HG02938 (cell line): ENCODE results near the gene SUSD2.
"Not testable (repeated sequence)": the region's sequence is repeated elsewhere in the genome, so short reads cannot be mapped to it uniquely, and the experiment has no call there.

Experiments
- ATAC-seq: cut with Tn5 transposase; IDR thresholded peaks from one replicate; pipeline ENCODE4 v1.9.1; 2021; ENCODE audit warnings: mild to moderate bottlenecking, moderate library complexity; ENCODE audit not compliant: unreplicated experiment

SUSD2 gene

GRCh38 chr22:24171822-24172221 lies 9.5 kb upstream of the SUSD2 start:
- no peak for ATAC-seq

DNA sequence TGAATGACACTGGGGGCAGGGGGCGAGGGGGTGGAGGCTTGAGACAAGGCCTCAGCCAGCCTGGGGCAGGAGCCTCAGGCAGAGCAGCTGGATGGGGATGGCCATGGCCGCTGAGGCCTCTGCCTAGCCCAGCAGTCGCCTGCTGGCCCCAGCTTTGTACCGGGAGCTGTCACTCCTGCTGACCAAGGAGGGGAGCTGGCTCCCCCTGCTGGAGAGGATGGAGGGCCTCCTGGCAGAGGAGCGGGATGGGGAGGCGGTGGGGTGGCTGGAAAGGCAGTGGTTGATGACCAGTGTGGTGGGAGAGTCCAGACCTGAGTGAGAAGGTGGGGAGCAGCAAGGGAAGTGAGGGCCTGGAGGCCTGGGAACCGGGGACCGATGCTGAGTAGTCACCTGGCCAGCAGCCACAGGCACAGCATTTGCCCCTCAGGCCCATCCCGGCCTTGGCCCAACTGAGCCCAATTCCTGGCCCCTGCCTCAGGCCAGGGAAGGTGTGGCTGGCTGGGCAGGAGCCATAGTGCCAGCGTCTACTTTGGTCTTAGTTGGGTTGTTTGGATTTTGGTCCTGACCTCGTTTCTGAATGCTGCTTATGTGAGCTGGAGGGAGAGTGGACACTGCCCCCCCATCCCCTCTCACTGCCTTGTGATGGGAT lies 6.0 kb upstream of the SUSD2 start:
- no peak for ATAC-seq

DNA sequence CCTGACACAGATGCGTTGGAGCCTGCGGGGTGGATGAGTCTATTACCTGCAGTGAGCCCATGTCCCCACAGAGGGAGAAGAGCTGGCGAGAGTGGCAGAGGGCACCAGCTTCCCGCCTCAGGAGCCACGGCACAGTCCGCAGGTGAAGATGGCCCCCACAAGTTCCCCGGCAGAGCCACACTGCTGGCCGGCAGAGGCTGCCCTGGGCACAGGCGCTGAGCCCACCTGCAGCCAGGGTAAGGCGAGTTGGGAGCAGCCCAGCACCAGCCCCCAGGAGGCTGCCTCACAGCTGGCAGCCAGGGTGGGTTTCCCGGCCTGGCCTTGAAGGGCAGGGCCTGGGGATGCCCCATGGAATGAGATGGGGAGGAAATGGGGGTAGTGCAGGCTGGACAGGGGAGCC lies 5.2 kb upstream of the SUSD2 start:
- no peak for ATAC-seq

- ATAC-seq: no peak
These were observed 4.7 kb upstream of the SUSD2 start for GRCh38 chr22:24176630-24177029.

DNA sequence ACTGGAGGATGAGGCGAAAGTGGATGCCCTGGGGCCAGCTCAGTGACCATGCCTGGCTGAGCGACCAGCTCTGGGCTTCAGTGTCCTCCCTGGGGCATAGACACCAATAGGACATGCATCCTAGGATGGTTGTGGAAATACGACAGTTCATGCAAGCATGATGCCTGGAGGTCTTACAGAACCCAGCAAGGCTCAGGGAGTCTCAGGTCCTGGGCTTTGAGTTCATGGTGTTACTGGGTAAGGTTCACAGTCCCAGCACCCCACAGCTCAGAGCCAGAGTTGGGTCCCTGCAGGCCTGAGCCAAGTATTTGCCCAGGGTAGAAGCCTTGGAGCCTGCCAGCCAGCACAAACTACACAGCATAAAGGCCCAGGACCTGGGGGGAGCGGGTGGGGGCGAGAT lies 4.2 kb upstream of the SUSD2 start:
- ATAC-seq: no peak

GRCh38 chr22:24177456-24177855 lies 3.8 kb upstream of the SUSD2 start:
- ATAC-seq: no peak

DNA sequence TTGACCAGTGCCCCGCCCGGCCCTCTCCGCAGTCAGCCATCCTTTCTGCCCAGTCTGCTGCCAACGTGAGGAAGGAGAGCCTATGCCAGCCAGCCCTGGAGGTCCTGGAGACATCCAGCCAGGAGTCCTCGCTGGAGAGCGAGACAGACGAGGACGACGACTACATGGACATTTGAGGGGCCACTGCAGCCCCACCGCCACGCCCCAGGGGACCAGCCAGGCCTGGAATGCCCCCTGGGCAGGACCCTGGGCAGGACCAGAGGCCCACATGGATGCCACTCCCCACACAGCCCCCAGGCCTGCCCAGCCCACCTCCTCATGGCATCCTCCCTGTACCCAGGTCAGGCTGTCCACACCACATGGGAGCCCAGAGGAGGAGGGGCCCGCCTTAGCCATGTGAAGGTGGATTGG lies 3.3 kb upstream of the SUSD2 start:
- ATAC-seq: no peak

DNA sequence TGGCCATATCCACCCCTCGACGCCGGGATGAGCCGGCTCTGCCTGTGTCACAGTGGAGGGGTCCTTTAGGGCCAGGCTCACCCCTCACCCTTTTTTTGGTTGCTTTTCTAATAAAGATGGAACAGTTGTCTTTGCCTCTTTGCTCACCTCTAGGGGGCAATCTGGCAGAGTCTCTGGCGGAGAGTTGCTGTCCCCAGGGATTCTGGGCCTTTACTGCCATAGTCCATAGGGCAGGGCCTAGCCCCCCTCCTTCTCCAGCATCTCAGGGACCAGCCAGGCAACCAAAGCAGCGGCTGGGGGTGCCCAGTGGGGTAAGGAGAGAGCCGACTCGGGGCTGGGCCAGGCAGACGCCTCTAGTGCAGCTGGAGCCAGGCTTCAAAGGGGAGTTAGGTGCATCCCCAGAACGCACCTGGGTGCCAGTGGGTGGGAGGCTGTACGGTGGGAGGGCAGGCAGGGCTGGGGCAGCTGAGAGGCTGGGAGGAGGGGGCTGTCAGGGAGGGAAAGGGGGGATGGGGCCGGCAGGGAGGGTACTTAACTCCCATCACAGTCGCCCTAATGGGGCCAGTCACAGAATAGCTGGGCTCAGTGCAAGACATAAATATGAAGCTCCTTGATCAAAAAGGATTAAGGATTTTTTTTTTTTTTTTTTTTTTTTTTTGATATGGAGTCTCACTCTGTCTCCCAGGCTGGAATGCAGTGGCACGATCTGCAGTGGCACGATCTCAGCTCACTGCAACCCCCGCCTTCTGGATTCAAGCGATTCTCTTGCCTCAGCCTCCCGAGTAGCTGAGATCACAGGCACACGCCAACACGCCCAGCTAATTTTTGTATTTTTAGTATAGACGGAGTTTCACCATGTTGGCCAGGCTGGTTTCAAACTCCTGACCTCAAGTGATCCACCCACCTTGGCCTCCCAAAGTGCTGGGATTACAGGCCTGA lies 2.5 kb upstream of the SUSD2 start:
- no peak for ATAC-seq

DNA sequence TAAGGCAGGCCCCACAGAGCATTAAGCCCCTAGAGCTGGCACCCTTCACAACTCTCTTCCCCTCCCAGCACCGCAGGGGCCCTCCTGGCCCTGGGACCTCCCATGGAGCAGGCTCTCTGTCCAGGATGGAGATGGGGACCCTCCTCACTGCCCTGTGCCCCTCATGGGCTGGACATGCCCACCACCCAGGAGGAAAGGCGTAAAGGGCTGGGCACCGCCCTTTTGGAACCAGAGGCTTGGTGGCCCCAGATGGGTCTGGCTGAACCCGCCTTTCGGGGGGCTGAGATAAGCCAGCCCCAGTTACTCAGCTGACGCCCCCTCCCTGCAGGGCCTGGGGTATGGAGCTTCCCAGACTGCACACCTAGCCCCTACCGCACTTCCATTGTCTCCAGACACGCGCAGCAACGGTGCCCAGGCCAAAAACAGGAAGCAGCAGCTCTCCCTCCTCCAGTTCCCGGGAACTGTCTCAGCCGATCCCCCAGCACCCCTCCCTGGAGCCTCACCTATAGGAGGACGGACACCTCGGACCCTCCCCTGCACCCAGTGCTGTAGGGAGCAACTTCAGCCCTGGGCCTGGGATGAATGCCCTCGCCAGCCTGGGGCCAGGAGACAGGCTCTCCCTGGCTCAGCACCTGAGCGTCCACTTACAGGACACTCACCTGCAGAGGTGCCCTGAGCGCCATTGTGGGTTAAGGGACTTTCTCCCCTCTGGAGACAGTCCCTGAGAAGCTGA lies 1.6 kb upstream of the SUSD2 start:
- ATAC-seq: no peak

- ATAC-seq: no peak
These were observed 785 bp upstream of the SUSD2 start for GRCh38 chr22:24180316-24181087.

DNA sequence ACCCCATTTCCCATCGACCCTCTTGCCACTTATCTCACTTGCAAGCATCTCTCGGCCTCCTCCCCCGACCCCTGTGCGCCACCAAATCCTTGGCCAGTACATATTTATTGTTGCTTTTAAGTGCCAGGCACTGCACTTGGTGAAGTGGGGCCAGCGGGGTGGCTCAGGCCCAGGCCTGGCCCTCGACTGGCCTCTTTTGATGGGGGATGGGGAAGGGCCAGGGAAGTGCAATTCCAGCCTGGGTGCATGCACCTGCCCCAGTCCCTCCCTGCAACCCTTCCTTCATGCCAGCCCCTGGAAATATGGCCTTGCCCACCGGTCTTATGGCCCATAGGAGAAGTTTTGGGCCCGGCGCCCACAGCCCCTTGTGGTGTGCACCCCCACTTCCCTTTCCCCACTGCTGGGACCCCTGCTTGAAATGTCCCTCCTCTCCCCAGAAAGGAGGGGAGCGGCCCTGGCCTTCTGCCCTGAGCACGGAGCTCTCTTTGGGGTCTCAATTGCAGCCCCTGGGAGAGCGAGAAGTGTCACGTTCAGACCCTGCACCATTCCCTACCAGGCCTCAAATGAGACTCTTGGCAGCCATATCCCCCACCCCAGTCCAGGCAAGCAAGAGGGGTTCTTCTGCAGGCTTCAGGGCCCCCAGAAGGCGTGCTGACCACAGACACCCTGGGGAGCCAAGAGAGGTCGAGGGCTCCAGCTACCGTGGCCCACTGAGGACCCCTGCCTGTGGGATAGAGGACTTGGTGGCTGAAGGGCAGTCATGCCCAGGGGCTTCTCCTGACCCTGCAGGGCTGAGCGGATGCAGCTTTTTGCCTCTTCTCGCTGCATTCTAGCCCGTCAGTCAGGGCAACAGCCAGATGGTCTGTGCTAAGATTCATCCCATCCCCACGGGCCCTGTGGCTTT lies 961 bp downstream of the SUSD2 start:
- no peak for ATAC-seq

DNA sequence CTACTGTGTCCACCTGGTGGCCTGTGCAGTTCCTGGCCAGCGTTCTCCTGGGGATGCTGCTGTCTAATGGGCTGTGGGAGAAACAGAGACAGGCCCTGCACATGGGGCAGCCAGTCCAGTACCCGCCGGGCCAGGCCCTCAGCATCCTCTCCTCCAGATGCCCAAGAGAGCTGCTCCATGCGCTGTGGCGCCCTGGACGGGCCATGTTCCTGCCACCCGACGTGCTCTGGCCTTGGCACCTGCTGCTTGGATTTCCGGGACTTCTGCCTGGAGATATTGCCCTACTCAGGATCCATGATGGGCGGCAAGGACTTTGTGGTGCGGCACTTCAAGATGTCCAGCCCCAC lies 1.6 kb downstream of the SUSD2 start:
- ATAC-seq: not testable (repeated sequence)

DNA sequence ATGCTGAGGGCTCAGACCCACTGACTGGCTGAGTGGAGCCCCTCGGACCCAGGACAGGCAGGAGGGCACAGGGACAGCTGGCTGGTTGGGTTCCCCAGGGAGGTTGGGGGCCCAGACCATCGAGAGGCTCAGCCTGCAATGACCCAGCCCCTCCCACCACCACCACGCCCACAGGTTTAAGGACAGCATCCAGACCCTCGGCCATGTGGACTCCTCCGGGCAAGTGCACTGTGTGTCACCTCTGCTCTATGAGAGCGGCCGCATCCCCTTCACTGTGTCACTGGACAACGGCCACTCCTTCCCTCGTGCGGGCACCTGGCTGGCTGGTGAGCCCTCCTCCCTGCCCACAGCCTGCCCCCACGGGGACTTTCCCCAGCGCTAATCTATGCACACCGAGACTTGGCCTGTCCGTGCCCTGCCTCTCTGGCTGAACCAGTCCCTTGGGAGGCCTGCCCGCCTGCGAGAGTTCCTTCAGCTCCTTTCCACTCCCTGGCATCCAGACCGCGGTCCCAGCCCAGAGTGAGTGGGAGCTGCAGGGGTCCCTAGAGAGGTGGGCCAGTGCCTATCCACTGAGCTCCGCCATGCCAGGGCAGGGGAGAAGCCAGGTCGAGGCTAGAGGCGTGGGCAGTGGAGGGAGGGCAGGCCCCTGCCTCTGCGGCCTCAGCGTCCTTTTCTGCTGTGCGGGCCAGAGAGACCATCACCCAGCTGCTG lies 2.2 kb downstream of the SUSD2 start:
- ATAC-seq: no peak

DNA sequence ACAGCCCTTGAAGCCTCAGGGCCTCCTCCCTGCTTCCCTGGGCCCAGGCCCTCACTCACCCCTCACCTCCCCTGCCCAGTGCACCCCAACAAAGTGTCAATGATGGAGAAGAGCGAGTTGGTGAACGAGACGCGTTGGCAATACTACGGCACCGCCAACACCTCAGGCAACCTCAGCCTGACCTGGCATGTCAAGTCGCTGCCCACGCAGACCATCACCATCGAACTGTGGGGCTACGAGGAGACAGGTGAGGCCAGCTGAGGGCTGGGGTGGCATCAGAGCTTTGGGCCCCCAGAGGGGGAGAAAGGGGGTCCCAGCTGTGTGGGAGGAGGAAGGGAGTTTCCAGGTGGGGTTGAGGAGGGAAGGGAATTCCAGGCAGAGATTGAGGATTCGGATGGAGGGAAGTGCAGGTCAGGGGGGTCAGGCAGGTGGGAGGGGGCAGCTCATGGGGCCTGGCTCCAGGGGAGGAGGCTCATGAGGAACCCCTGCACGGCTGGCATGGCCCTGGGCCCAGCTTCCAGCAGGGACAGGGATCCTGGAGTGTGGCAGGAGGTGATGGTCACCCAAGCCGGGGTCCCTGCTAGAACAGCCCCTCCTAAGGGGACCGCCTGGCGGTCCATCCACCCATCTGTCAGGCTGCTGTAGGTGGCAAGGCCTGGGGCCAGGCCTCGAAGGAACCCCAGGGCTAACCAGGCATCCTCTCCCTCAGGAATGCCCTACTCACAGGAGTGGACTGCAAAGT lies 2.9 kb downstream of the SUSD2 start:
- ATAC-seq: no peak

DNA sequence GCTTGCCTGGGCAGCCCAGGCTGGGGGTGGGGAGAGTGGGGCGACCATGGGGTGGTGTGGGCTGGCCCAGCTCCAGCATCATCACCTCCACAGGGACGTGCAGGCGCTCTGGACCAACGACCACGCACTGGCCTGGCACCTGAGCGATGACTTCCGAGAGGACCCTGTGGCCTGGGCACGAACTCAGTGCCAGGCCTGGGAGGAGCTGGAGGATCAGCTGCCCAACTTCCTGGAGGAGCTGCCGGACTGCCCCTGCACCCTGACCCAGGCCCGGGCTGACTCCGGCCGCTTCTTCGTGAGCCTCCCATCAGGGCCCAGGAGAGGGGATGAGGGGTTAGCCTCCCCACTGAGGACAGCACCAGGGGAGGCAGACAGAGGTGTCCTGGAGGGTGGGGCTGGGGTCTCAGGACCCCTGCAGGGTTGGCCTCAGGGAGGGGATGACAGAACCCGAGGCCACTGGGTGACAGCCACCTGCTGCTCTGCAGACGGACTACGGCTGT lies 3.8 kb downstream of the SUSD2 start:
- ATAC-seq: no peak

DNA sequence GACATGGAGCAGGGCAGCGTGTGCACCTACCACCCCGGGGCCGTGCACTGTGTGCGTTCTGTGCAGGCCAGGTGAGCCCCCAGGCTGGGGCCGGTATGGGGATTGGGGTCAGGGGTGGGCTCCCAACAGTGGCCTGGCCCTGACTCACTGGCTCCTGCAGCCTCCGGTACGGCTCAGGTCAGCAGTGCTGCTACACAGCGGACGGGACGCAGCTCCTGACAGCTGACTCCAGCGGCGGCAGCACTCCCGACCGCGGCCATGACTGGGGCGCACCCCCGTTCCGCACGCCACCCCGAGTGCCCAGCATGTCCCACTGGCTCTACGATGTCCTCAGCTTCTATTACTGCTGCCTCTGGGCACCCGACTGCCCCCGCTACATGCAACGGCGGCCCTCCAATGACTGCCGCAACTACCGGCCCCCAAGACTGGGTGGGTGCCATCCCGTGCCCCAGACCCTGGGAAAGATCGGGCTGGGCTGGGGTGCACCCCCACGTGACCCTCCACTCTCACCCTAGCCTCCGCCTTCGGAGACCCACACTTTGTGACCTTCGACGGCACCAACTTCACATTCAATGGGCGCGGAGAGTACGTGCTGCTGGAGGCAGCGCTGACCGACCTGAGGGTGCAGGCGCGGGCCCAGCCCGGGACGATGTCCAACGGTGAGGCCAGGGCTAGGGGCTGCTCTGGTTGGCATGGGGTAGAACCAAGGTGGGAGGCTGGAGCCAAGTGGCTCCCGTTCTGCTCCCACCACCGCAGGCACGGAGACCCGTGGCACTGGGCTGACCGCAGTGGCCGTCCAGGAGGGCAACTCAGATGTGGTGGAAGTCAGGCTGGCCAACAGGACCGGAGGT lies 4.4 kb downstream of the SUSD2 start:
- ATAC-seq: no peak

GRCh38 chr22:24186352-24186740 lies 5.1 kb downstream of the SUSD2 start:
- no peak for ATAC-seq
